ENCODE data around the gene ABCA7. TPM values are rescaled to one million over a fixed set of nuclear protein-coding genes. Genes with fewer than 3 reads are reported as not detected.

The ABCA7 gene
- total and polyA plus RNA-seq, 7 donors, result 1.8 to 25.1 (median 9.9) TPM

DNA sequence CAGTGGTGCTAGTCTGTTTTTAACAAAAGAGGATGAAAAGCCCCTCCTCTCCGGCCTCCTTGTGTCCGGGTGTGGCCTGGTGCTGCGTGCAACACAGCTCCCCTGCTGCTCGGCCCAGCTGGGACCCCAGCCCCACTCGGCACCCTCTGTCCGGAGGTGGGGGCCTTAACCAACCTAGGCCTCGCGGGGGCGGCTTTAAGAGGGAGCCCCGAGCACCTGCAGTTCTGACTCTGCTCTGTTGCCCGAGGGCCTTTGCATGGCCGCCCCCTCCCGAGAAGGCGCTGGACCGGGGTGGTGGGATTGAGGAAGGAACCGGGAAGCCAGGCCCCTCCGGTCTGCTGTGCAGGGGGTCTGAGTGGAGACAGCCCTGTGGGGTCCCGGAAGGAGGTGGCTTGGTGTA is 45.4 kb upstream of the ABCA7 start:
- no peaks in the 10 kb centered on the region for H3K9me3 ChIP-seq
- intact Hi-C loops (cut with DNase I), result no loop called here
- H3K4me3 ChIP-seq, result no peak overlapping the region
- WGBS, 2 donors, result 94 to 96% methylated on average over 18 of the region's 18 CpGs
- peaks cover 0 to 45% (median 18%) of the 10 kb centered on the region in 4 donors for H3K36me3 ChIP-seq
- no peak for DNase-seq
- no peak overlapping the region for H3K27ac ChIP-seq
- TF ChIP-seq POLR2AphosphoS5 (IDR thresholded peaks at IDR 0.05) (no peak), EP300 (IDR thresholded peaks at IDR 0.05) (no peak), POLR2A (IDR thresholded peaks at IDR 0.05) (no peak)
- TF ChIP-seq, protein P1, sequence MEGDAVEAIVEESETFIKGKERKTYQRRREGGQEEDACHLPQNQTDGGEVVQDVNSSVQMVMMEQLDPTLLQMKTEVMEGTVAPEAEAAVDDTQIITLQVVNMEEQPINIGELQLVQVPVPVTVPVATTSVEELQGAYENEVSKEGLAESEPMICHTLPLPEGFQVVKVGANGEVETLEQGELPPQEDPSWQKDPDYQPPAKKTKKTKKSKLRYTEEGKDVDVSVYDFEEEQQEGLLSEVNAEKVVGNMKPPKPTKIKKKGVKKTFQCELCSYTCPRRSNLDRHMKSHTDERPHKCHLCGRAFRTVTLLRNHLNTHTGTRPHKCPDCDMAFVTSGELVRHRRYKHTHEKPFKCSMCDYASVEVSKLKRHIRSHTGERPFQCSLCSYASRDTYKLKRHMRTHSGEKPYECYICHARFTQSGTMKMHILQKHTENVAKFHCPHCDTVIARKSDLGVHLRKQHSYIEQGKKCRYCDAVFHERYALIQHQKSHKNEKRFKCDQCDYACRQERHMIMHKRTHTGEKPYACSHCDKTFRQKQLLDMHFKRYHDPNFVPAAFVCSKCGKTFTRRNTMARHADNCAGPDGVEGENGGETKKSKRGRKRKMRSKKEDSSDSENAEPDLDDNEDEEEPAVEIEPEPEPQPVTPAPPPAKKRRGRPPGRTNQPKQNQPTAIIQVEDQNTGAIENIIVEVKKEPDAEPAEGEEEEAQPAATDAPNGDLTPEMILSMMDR (IDR thresholded peaks at IDR 0.05), result no peak
- peaks cover 27 to 52% (median 40%) of the 10 kb centered on the region in 3 donors for H3K27me3 ChIP-seq
- H3K4me1 ChIP-seq, result peaks cover 0 to 13% (median 9%) of the 10 kb centered on the region in 4 donors

DNA sequence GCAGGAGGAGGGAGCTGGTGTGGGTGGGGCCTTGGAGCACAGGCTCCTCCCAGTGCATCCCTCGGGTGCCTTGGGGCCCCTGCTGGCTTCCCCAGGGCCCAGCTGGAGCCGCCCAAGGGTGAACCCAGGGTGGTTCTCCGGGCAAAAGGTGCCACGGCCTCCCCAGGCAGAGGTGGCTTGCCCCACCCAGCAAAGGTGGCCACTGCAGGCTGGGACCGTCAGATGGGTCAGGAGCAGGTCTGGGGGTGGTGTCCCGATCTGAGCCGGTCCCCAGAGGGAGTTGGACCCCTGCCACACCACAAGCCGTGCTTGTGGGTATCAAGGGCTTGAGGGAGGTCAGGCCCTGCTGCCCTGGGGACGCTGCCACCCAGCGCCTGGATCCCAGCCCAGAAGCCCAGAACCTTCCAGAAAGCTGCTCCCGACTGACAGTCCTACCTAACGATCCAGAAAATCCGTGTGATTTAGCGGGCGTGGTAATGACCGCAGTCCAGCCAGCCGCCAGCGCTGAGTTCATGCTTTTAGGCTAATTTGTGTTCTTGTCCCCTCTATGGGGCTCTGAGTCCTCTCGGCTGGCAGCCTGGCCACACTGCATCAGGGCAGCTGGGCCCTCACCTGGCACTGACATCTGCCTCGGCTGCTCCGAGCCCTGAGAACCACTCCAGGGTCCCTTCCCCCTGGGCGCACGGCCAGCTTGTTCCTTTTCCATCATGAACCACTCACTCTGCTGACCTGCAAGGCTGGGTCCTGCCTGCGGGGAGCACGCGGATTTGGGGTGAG is 44.7 kb upstream of the ABCA7 start:
- WGBS, 2 donors, result 38 to 81% methylated on average over 26 of the region's 26 CpGs
- TF ChIP-seq POLR2AphosphoS5 (IDR thresholded peaks at IDR 0.05) (no peak), POLR2A (IDR thresholded peaks at IDR 0.05) (no peak), EP300 (IDR thresholded peaks at IDR 0.05) (no peak)
- TF ChIP-seq, protein P1 (IDR thresholded peaks at IDR 0.05), result no peak
- Histone ChIP-seq H3K27ac (no peak overlapping the region), H3K27me3 (peaks cover 31 to 59% (median 48%) of the 10 kb centered on the region in 3 donors), H3K4me1 (peaks cover 0 to 17% (median 12%) of the 10 kb centered on the region in 4 donors), H3K4me3 (no peak overlapping the region), H3K9me3 (no peaks in the 10 kb centered on the region), H3K36me3 (peaks cover 0 to 38% (median 10%) of the 10 kb centered on the region in 4 donors)
- intact Hi-C loops (cut with DNase I), result no loop called here
- DNase-seq, result no peak

DNA sequence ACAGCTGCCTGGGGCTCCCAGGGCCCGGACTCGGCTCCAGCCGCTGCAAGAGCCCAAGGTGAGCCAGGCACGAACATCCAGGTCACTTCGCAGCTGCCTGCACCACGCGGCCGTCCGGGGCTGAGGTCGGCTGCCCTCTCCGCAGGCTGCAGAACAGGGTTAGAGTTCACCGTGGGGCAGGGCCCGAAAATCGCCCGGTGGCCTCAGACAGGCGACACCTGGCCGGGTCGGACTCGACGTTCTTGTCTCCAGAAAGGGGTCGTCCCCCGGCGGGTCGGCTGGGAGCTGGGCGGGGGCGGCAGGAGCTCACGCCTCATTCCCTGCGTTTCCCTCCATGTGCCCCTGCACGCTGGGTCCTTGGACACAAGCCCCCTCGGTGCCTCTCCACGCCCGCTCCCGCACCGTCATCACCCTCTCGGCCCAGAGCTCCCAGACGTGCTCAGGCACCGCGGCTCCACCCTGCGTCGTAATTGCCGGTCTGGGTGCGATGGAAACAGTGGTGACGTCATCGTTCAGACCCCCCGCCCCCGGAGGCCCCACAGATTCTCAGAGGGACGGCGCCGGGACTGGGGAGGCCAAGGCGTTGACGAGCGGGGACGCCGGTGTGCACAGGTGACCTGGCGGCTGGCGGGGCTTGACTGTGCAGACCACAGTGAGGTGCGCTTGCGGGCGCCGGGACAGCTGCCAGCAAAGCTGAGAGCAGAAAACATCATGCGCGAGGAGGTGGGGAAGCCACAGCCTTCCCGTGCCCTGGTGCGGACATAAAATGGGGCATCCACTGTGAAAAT is 43.7 kb upstream of the ABCA7 start:
- intact Hi-C loops (cut with DNase I), result no loop called here
- Histone ChIP-seq H3K9me3 (no peaks in the 10 kb centered on the region), H3K36me3 (peaks cover 0 to 29% (median 6%) of the 10 kb centered on the region in 4 donors), H3K4me1 (peaks cover 0 to 25% (median 21%) of the 10 kb centered on the region in 4 donors), H3K4me3 (no peak overlapping the region), H3K27me3 (peaks cover 38 to 68% (median 56%) of the 10 kb centered on the region in 3 donors), H3K27ac (no peak overlapping the region)
- DNase-seq, result no peak
- WGBS, 2 donors, result 5 to 15% methylated on average over 64 of the region's 64 CpGs
- TF ChIP-seq POLR2AphosphoS5 (IDR thresholded peaks at IDR 0.05) (no peak), POLR2A (IDR thresholded peaks at IDR 0.05) (no peak), EP300 (IDR thresholded peaks at IDR 0.05) (no peak)
- TF ChIP-seq, protein P1 (IDR thresholded peaks at IDR 0.05), result no peak

DNA sequence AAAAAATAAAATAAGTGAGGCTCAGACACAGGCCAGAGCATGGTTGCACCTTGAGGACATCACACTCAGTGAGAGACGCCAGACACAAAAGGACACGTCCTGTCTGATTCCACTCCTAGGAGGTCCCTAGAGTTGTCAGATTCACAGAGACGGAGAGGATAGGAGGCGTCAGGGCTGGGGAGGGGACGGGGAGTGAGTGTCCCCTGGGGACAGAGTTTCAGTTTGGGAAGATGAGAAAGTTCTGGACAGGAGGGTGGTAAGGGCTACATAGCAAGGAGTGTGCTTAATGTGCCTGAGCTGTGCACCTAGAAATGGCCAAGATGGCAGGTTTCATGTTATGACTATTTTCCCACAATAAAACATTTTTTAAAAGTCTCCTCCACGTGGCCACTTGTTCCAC is 41.8 kb upstream of the ABCA7 start:
- no peak overlapping the region for H3K4me3 ChIP-seq
- peaks cover 0 to 33% (median 25%) of the 10 kb centered on the region in 4 donors for H3K4me1 ChIP-seq
- 31 to 48% methylated on average over 6 of the region's 6 CpGs for WGBS, 2 donors
- no peak for DNase-seq
- H3K27me3 ChIP-seq, result peaks cover 40 to 86% (median 71%) of the 10 kb centered on the region in 3 donors
- intact Hi-C loops (cut with DNase I), result no loop called here
- no peaks in the 10 kb centered on the region for H3K9me3 ChIP-seq
- H3K27ac ChIP-seq, result no peak overlapping the region
- H3K36me3 ChIP-seq, result peaks cover 0 to 16% (median 5%) of the 10 kb centered on the region in 4 donors
- no peak for TF ChIP-seq POLR2AphosphoS5 (IDR thresholded peaks at IDR 0.05)
- TF ChIP-seq, protein P1 (IDR thresholded peaks at IDR 0.05), result no peak
- TF ChIP-seq EP300 (IDR thresholded peaks at IDR 0.05), result no peak
- TF ChIP-seq POLR2A (IDR thresholded peaks at IDR 0.05), result no peak

Measured in sigmoid colon (tissue), 7 donors.